Mesenchymal stem cell (in vitro differentiated cells and primary cell): ENCODE results near the gene S100A8.
A peak's percentile ranks its signal among the peaks of the same experiment; 100 is the strongest.

Experiments used
- DNase-seq: peaks from one replicate; pipeline ENCODE4 v3.0.0-alpha.2; 2013
- H2AFZ ChIP-seq: one replicate; pipeline ENCODE4 v1.6.1; 2013; ENCODE audit warnings: low read depth, mild to moderate bottlenecking, control low read depth, inconsistent platforms, low read length, moderate library complexity
- H2AK5ac ChIP-seq: 2 replicates; pipeline ENCODE4 v1.6.1; 2013; ENCODE audit warnings: low read length, moderate library complexity, mild to moderate bottlenecking, inconsistent platforms; ENCODE audit not compliant: severe bottlenecking
- H2BK120ac ChIP-seq: one replicate; pipeline ENCODE4 v1.6.1; 2013; ENCODE audit warnings: low read depth, mild to moderate bottlenecking, inconsistent platforms, low read length, moderate library complexity
- H2BK12ac ChIP-seq, 2 experiments: one replicate each; pipeline ENCODE4 v1.6.1; 2013; ENCODE audit warnings: inconsistent platforms in 2 of 2, low read length in 2 of 2, mild to moderate bottlenecking in 2 of 2, moderate library complexity in 2 of 2, control low read depth in 1 of 2
- H2BK15ac ChIP-seq: one replicate; pipeline ENCODE4 v1.6.1; 2013; ENCODE audit warnings: mild to moderate bottlenecking, low read depth, inconsistent platforms; ENCODE audit not compliant: poor library complexity, severe bottlenecking
- H2BK5ac ChIP-seq: 2 replicates; pipeline ENCODE4 v1.6.1; 2013; ENCODE audit warnings: low read depth, mild to moderate bottlenecking, low read length, control low read depth, inconsistent platforms; ENCODE audit not compliant: poor library complexity, severe bottlenecking
- H3K14ac ChIP-seq, 2 experiments: one replicate each; pipeline ENCODE4 v1.6.1; 2013; ENCODE audit warnings: inconsistent platforms in 2 of 2, low read length in 2 of 2, control low read depth in 1 of 2, mild to moderate bottlenecking in 1 of 2, moderate library complexity in 1 of 2
- H3K18ac ChIP-seq, 2 experiments: one replicate each; pipeline ENCODE4 v1.6.1; 2013; ENCODE audit warnings: inconsistent platforms in 2 of 2, low read length in 2 of 2, control low read depth in 1 of 2, low read depth in 1 of 2, mild to moderate bottlenecking in 1 of 2
- H3K23ac ChIP-seq, 2 experiments: one replicate each; pipeline ENCODE4 v1.6.1; 2013; ENCODE audit warnings: inconsistent platforms in 2 of 2, low read length in 2 of 2, mild to moderate bottlenecking in 2 of 2, moderate library complexity in 2 of 2, control low read depth in 1 of 2
- H3K27ac ChIP-seq: 2 replicates; pipeline ENCODE4 v1.5.1; 2013; ENCODE audit warnings: mild to moderate bottlenecking, moderate library complexity, low read length, control low read depth, inconsistent platforms; ENCODE audit not compliant: poor library complexity, severe bottlenecking
- H3K27me3 ChIP-seq, 2 experiments: 2 replicates each; pipeline versions ENCODE4 v1.6.1 to v1.7.0; 2013; ENCODE audit warnings: low read length in 2 of 2, mild to moderate bottlenecking in 2 of 2, moderate library complexity in 2 of 2, control low read depth in 1 of 2, inconsistent platforms in 1 of 2; ENCODE audit not compliant: control insufficient read depth in 1 of 2, insufficient read depth in 1 of 2
- H3K36me3 ChIP-seq, 2 experiments: 2 replicates each; pipeline versions ENCODE4 v1.6.1 to v1.7.0; 2013; ENCODE audit warnings: low read length in 2 of 2, control low read depth in 1 of 2, inconsistent platforms in 1 of 2, low read depth in 1 of 2, mild to moderate bottlenecking in 1 of 2; ENCODE audit not compliant: insufficient read depth in 2 of 2, control insufficient read depth in 1 of 2
- H3K4ac ChIP-seq, 2 experiments: one replicate each; pipeline ENCODE4 v1.6.1; 2013; ENCODE audit warnings: inconsistent platforms in 2 of 2, low read length in 2 of 2, mild to moderate bottlenecking in 2 of 2, moderate library complexity in 2 of 2, control low read depth in 1 of 2, low read depth in 1 of 2
- H3K4me1 ChIP-seq: 2 replicates; pipeline ENCODE4 v1.6.1; 2013; ENCODE audit warnings: low read depth, low read length, control low read depth; ENCODE audit not compliant: control insufficient read depth, insufficient read depth
- H3K4me2 ChIP-seq: 2 replicates; pipeline ENCODE4 v1.6.1; 2013; ENCODE audit warnings: low read length, mild to moderate bottlenecking, inconsistent platforms; ENCODE audit not compliant: poor library complexity, severe bottlenecking
- H3K4me3 ChIP-seq, 2 experiments: 2 replicates each; pipeline versions ENCODE4 v1.5.1 to v1.7.0; 2013; ENCODE audit warnings: low read length in 2 of 2, mild to moderate bottlenecking in 2 of 2, control low read depth in 1 of 2, low read depth in 1 of 2; ENCODE audit not compliant: insufficient read depth in 1 of 2
- H3K79me1 ChIP-seq: replicated peaks from 2 replicates; pipeline ENCODE4 v1.6.1; 2013; ENCODE audit warnings: mild to moderate bottlenecking, control low read depth, low read length, inconsistent platforms; ENCODE audit not compliant: poor library complexity, severe bottlenecking
- H3K9ac ChIP-seq: 2 replicates; pipeline ENCODE4 v1.7.0; 2013; ENCODE audit warnings: mild to moderate bottlenecking, low read length, moderate library complexity
- H3K9me3 ChIP-seq: 2 replicates; pipeline ENCODE4 v1.7.0; 2013; ENCODE audit warnings: mild to moderate bottlenecking, low read length; ENCODE audit not compliant: control insufficient read depth
- H4K8ac ChIP-seq: one replicate; pipeline ENCODE4 v1.6.1; 2013; ENCODE audit warnings: inconsistent platforms, mild to moderate bottlenecking, low read length, moderate library complexity
- H4K91ac ChIP-seq: one replicate; pipeline ENCODE4 v1.6.1; 2013; ENCODE audit warnings: mild to moderate bottlenecking, low read length, inconsistent platforms
- WGBS: methylation state at CpG from one replicate; pipeline ENCODE4 v1.1.7; 2013; ENCODE audit warnings: mixed read lengths; 5-methylcytosine and 5-hydroxymethylcytosine counted together

Gene S100A8

GRCh38 chr1:153375511-153375910 is 15.4 kb downstream of the S100A8 start, which contains the start of gene S100A12:
S100A12 (minus strand) TSS chr1:153375621; CDS start chr1:153374592, 1,029 bp downstream.
- no peaks in the 10 kb centered on the region for H3K4me1 ChIP-seq
- no peak within 1 kb of the TSS for H3K4me3 ChIP-seq
- peak within 1 kb of the TSS; percentile 16 for H3K9ac ChIP-seq
- no peak within 1 kb of the TSS for H4K91ac ChIP-seq
- WGBS, result no CpG with 5 or more reads among the region's 1 CpG
- H3K79me1 ChIP-seq, result no peaks in the 10 kb centered on the region
- H3K9me3 ChIP-seq, result peaks cover 2% of the 10 kb centered on the region
- H2BK120ac ChIP-seq, result no peak within 1 kb of the TSS
- no peak within 1 kb of the TSS for H2BK5ac ChIP-seq
- DNase-seq, result peak; percentile 2
- H3K27me3 ChIP-seq, result peaks cover 0 to 48% of the 10 kb centered on the region in 2 experiments
- no peaks in the 10 kb centered on the region for H3K36me3 ChIP-seq
- H3K18ac ChIP-seq, result no peak within 1 kb of the TSS
- no peak within 1 kb of the TSS for H3K23ac ChIP-seq
- H2AK5ac ChIP-seq, result no peak within 1 kb of the TSS
- no peak within 1 kb of the TSS for H3K4me2 ChIP-seq
- no peak within 1 kb of the TSS for H2AFZ ChIP-seq
- H3K27ac ChIP-seq, result no peak within 1 kb of the TSS
- H2BK15ac ChIP-seq, result no peak within 1 kb of the TSS
- H3K14ac ChIP-seq, result no peak within 1 kb of the TSS
- H2BK12ac ChIP-seq, result no peak within 1 kb of the TSS
- H3K4ac ChIP-seq, result no peak within 1 kb of the TSS
- H4K8ac ChIP-seq, result no peak within 1 kb of the TSS

DNA sequence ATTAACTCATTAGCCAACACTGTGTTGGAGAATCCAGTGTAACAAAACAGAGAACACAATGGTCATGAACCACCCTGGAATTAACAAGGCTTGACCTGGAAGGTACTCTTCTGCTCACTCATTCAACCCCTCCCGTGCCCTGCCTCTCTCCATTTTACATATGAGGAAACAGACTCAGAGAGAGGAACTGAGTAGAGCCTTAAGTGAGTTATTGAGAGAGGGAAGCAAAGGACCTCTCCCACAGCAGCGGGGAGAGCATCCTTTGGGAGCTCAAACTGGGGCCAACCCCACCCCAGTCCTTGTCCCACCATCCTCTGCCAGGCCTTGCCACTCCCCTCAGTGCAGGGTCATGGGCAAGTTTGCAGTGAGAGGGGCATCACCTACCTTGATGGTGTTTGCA is 16.8 kb downstream of the S100A8 start:
- H2BK15ac ChIP-seq, result no peak overlapping the region
- no peaks in the 10 kb centered on the region for H3K36me3 ChIP-seq
- H2AFZ ChIP-seq, result no peak overlapping the region
- H3K27me3 ChIP-seq, result peaks cover 0 to 46% of the 10 kb centered on the region in 2 experiments
- no peak overlapping the region for H2BK5ac ChIP-seq
- 42% methylated on average over 2 of the region's 2 CpGs for WGBS
- H3K4me3 ChIP-seq, result no peak overlapping the region
- no peaks in the 10 kb centered on the region for H3K79me1 ChIP-seq
- H3K14ac ChIP-seq, result no peak overlapping the region
- no peak overlapping the region for H3K4ac ChIP-seq
- no peak overlapping the region for H2BK12ac ChIP-seq
- no peak overlapping the region for H4K91ac ChIP-seq
- no peaks in the 10 kb centered on the region for H3K4me1 ChIP-seq
- no peak overlapping the region for H3K18ac ChIP-seq
- H3K9me3 ChIP-seq, result no peaks in the 10 kb centered on the region
- H3K4me2 ChIP-seq, result no peak overlapping the region
- H3K23ac ChIP-seq, result no peak overlapping the region
- H3K27ac ChIP-seq, result no peak overlapping the region
- no peak overlapping the region for H4K8ac ChIP-seq
- H3K9ac ChIP-seq, result no peak overlapping the region
- no peak for DNase-seq
- no peak overlapping the region for H2AK5ac ChIP-seq
- no peak overlapping the region for H2BK120ac ChIP-seq

- Histone ChIP-seq H2BK120ac (no peak overlapping the region), H3K23ac (no peak overlapping the region), H2BK15ac (no peak overlapping the region), H3K9me3 (no peaks in the 10 kb centered on the region), H2AK5ac (no peak overlapping the region), H3K4ac (no peak overlapping the region), H3K4me2 (no peak overlapping the region), H2BK5ac (no peak overlapping the region), H3K18ac (no peak overlapping the region), H3K14ac (no peak overlapping the region), H3K79me1 (no peaks in the 10 kb centered on the region), H3K36me3 (no peaks in the 10 kb centered on the region), H3K27ac (no peak overlapping the region), H2AFZ (no peak overlapping the region), H3K4me1 (no peaks in the 10 kb centered on the region), H4K8ac (no peak overlapping the region), H3K27me3 (peaks cover 0 to 41% of the 10 kb centered on the region in 2 experiments), H3K4me3 (no peak overlapping the region), H4K91ac (no peak overlapping the region), H3K9ac (no peak overlapping the region), H2BK12ac (no peak overlapping the region)
- 69% methylated on average over 2 of the region's 2 CpGs for WGBS
- no peak for DNase-seq
Observed at GRCh38 chr1:153372571-153372970, 18.3 kb downstream of the S100A8 start.

DNA sequence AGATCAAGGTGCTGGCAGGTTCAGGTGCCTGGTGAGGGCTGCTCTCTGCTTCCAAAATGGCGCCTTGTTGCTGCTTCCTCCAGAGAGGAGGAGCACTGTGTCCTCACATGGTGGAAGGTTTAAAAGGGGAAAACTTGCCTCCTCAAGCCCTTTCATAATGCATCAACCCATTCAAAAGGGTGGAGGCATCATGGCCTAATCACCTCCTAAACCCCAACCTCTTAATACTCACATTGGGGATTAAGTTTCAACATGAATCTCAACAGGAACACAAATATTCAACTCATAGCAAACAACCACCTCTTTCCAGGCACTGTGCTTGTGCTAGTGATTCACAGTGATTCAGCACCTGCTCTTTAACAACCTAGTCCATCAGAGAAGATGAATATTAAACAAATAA is 19.6 kb downstream of the S100A8 start:
- no peak overlapping the region for H3K23ac ChIP-seq

More for the DNA sequence above, 19.6 kb downstream of the S100A8 start:
- no peak overlapping the region for H2BK120ac ChIP-seq
- no peak overlapping the region for H3K4me3 ChIP-seq
- no peak overlapping the region for H3K18ac ChIP-seq
- H4K91ac ChIP-seq, result no peak overlapping the region
- 78% methylated on average over 1 of the region's 1 CpG for WGBS
- DNase-seq, result no peak
- no peak overlapping the region for H2BK15ac ChIP-seq
- no peak overlapping the region for H3K9ac ChIP-seq
- no peak overlapping the region for H2AFZ ChIP-seq
- no peak overlapping the region for H2AK5ac ChIP-seq
- no peak overlapping the region for H2BK5ac ChIP-seq
- H3K27me3 ChIP-seq, result peaks cover 0 to 47% of the 10 kb centered on the region in 2 experiments
- no peak overlapping the region for H3K14ac ChIP-seq
- no peak overlapping the region for H3K27ac ChIP-seq
- H3K9me3 ChIP-seq, result no peaks in the 10 kb centered on the region
- H3K4me2 ChIP-seq, result no peak overlapping the region
- no peak overlapping the region for H2BK12ac ChIP-seq
- H3K36me3 ChIP-seq, result no peaks in the 10 kb centered on the region
- H3K4ac ChIP-seq, result no peak overlapping the region
- H3K79me1 ChIP-seq, result no peaks in the 10 kb centered on the region
- no peaks in the 10 kb centered on the region for H3K4me1 ChIP-seq
- no peak overlapping the region for H4K8ac ChIP-seq
